Mesendoderm (in vitro differentiated cells): ENCODE data around the gene ARHGAP22.

ENCODE experiments used
- DNase-seq: peaks from one replicate; pipeline ENCODE4 v3.0.0; 2013
- H2AK5ac ChIP-seq: 2 replicates; pipeline ENCODE4 v1.6.1; 2013; ENCODE audit warnings: low read length, inconsistent platforms
- H2BK120ac ChIP-seq: 2 replicates; pipeline ENCODE4 v1.6.1; 2013; ENCODE audit warnings: low read depth, mild to moderate bottlenecking, low read length, moderate library complexity, mixed read lengths
- H2BK15ac ChIP-seq: replicated peaks from 2 replicates; pipeline ENCODE4 v1.6.1; 2013; ENCODE audit warnings: low read depth, mild to moderate bottlenecking, moderate library complexity
- H2BK5ac ChIP-seq: 2 replicates; pipeline ENCODE4 v1.6.1; 2013; ENCODE audit warnings: low read length, inconsistent platforms
- H3K18ac ChIP-seq: 2 replicates; pipeline ENCODE4 v1.6.1; 2013; ENCODE audit warnings: mild to moderate bottlenecking, low read length, mixed read lengths
- H3K23ac ChIP-seq: one replicate; pipeline ENCODE4 v1.6.1; 2013; ENCODE audit warnings: low read length
- H3K27ac ChIP-seq: 2 replicates; pipeline ENCODE4 v1.5.1; 2013; ENCODE audit warnings: low read depth, mild to moderate bottlenecking, inconsistent platforms, low read length, moderate library complexity
- H3K27me3 ChIP-seq: 2 replicates; pipeline ENCODE4 v1.6.1; 2013; ENCODE audit warnings: low read length, control low read depth, mild to moderate bottlenecking, inconsistent platforms; ENCODE audit not compliant: insufficient read depth, poor library complexity
- H3K36me3 ChIP-seq: 2 replicates; pipeline ENCODE4 v1.6.1; 2013; ENCODE audit warnings: low read length, inconsistent platforms; ENCODE audit not compliant: control insufficient read depth, insufficient read depth
- H3K4ac ChIP-seq: one replicate; pipeline ENCODE4 v1.6.1; 2013; ENCODE audit warnings: low read depth, mild to moderate bottlenecking, low read length, moderate library complexity
- H3K4me1 ChIP-seq: 2 replicates; pipeline ENCODE4 v1.6.1; 2013; ENCODE audit warnings: low read depth, low read length, inconsistent platforms; ENCODE audit not compliant: control insufficient read depth
- H3K4me2 ChIP-seq: 2 replicates; pipeline ENCODE4 v1.6.1; 2013; ENCODE audit warnings: low read length
- H3K4me3 ChIP-seq: 2 replicates; pipeline ENCODE4 v1.5.1; 2013; ENCODE audit warnings: mild to moderate bottlenecking, low read length
- H3K56ac ChIP-seq: one replicate; pipeline ENCODE4 v1.6.1; 2013; ENCODE audit warnings: low read length
- H3K79me1 ChIP-seq: 2 replicates; pipeline ENCODE4 v1.6.1; 2013; ENCODE audit warnings: low read length, inconsistent platforms
- H3K79me2 ChIP-seq: 2 replicates; pipeline ENCODE4 v1.6.1; 2013; ENCODE audit warnings: mild to moderate bottlenecking, low read length; ENCODE audit not compliant: control insufficient read depth, insufficient read depth
- H3K9ac ChIP-seq: 2 replicates; pipeline ENCODE4 v1.6.1; 2013; ENCODE audit warnings: low read length, inconsistent platforms
- H4K5ac ChIP-seq: one replicate; pipeline ENCODE4 v1.6.1; 2013; ENCODE audit warnings: low read length
- H4K8ac ChIP-seq: one replicate; pipeline ENCODE4 v1.6.1; 2013; ENCODE audit warnings: low read depth, mild to moderate bottlenecking, control low read depth, low read length, moderate library complexity
- WGBS: extraction: QIAGEN DNeasy Blood & Tissue Kit; methylation state at CpG from one replicate; pipeline ENCODE4 v1.1.7; 2013; ENCODE audit warnings: low lambda C conversion rate, missing lambda C conversion rate; ENCODE audit not compliant: insufficient coverage; ENCODE audit errors: extremely low coverage; 5-methylcytosine and 5-hydroxymethylcytosine counted together

ARHGAP22 gene

DNA sequence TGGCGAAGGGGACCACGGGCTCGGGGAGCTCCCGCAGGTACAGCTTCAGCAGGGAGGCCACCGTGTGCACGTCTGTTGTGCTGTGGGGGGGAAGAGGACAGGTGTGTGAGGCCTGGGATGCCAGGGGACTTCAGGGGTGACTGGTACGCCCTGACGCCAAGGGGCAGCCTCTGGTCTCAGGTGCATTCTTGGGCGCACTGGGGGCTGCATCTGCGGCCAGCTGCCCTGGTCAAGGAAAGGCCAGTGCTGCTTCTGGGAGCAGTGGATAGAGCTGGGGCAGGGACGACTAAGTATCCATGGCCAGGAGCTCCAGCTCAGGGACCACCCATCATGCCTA, 149.8 kb downstream of the ARHGAP22 start:
- Histone ChIP-seq H2BK5ac (no peak overlapping the region), H3K36me3 (no peaks in the 10 kb centered on the region), H3K4me3 (no peak overlapping the region), H2BK120ac (no peak overlapping the region), H3K4me2 (no peak overlapping the region), H3K27me3 (no peaks in the 10 kb centered on the region), H3K79me2 (no peaks in the 10 kb centered on the region), H2BK15ac (no peak overlapping the region), H2AK5ac (no peak overlapping the region), H3K23ac (no peak overlapping the region), H3K27ac (no peak overlapping the region), H3K79me1 (no peaks in the 10 kb centered on the region), H3K9ac (no peak overlapping the region), H4K8ac (no peak overlapping the region), H4K5ac (no peak overlapping the region), H3K56ac (no peak overlapping the region), H3K18ac (no peak overlapping the region), H3K4me1 (no peaks in the 10 kb centered on the region), H3K4ac (no peak overlapping the region)
- WGBS, result no CpG with 5 or more reads among the region's 11 CpGs
- no peak for DNase-seq

GRCh38 chr10:48454302-48455054, 150.4 kb downstream of the ARHGAP22 start:
- Histone ChIP-seq H4K5ac (no peak overlapping the region), H2AK5ac (no peak overlapping the region), H4K8ac (no peak overlapping the region), H3K4me2 (no peak overlapping the region), H3K4me3 (no peak overlapping the region), H2BK5ac (no peak overlapping the region), H3K27me3 (no peaks in the 10 kb centered on the region), H2BK15ac (no peak overlapping the region), H3K36me3 (no peaks in the 10 kb centered on the region), H3K4ac (no peak overlapping the region), H3K56ac (no peak overlapping the region), H3K79me1 (no peaks in the 10 kb centered on the region), H3K4me1 (no peaks in the 10 kb centered on the region), H3K18ac (no peak overlapping the region), H2BK120ac (no peak overlapping the region), H3K9ac (no peak overlapping the region), H3K23ac (no peak overlapping the region), H3K27ac (no peak overlapping the region), H3K79me2 (no peaks in the 10 kb centered on the region)
- WGBS, result no CpG with 5 or more reads among the region's 12 CpGs
- peak; percentile 49 for DNase-seq

GRCh38 chr10:48453451-48454301, 151.2 kb downstream of the ARHGAP22 start:
- H3K4me1 ChIP-seq, result no peaks in the 10 kb centered on the region
- no peak overlapping the region for H3K56ac ChIP-seq
- no peak overlapping the region for H3K23ac ChIP-seq
- H4K8ac ChIP-seq, result no peak overlapping the region
- no CpG with 5 or more reads among the region's 19 CpGs for WGBS
- DNase-seq, result no peak
- H3K79me1 ChIP-seq, result no peaks in the 10 kb centered on the region
- no peak overlapping the region for H3K4me3 ChIP-seq
- H3K4ac ChIP-seq, result no peak overlapping the region
- no peak overlapping the region for H2BK5ac ChIP-seq
- H3K4me2 ChIP-seq, result no peak overlapping the region
- H3K36me3 ChIP-seq, result no peaks in the 10 kb centered on the region
- H3K79me2 ChIP-seq, result no peaks in the 10 kb centered on the region
- H3K9ac ChIP-seq, result no peak overlapping the region
- H3K27ac ChIP-seq, result no peak overlapping the region
- no peaks in the 10 kb centered on the region for H3K27me3 ChIP-seq
- H2AK5ac ChIP-seq, result no peak overlapping the region
- H2BK15ac ChIP-seq, result no peak overlapping the region
- no peak overlapping the region for H3K18ac ChIP-seq
- no peak overlapping the region for H4K5ac ChIP-seq
- H2BK120ac ChIP-seq, result no peak overlapping the region

DNA sequence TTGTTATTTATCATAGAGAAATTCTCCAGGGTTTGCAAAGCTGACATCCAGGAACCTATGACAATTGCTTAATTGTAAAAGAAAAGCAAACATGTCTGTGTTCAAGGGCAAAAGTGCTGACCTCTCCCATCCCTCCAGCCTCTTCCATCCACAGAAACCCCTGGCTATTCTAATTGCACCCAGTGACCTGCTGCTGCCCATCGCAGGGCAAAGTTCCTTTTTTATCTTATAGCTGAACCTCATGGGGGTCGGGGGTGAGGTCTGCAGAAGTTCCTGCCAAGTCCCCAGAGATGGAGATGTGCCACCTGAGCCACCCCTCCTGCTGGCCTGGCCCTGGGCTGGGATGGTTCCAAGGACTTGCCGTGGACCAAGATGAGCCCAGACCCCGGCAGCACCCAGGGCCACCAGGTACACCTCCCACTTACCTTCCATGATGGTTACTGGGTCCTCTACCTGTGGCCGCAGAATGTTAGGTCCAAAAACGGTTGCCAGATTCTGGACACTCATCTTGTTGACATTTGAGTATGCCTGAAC, 151.9 kb downstream of the ARHGAP22 start:
- H3K4ac ChIP-seq, result no peak overlapping the region
- no peaks in the 10 kb centered on the region for H3K36me3 ChIP-seq
- H3K79me2 ChIP-seq, result no peaks in the 10 kb centered on the region
- H3K79me1 ChIP-seq, result no peaks in the 10 kb centered on the region
- no CpG with 5 or more reads among the region's 6 CpGs for WGBS
- H3K4me3 ChIP-seq, result no peak overlapping the region
- no peak for DNase-seq
- H3K27me3 ChIP-seq, result no peaks in the 10 kb centered on the region
- H3K23ac ChIP-seq, result no peak overlapping the region
- H3K27ac ChIP-seq, result no peak overlapping the region
- H2BK120ac ChIP-seq, result no peak overlapping the region
- no peaks in the 10 kb centered on the region for H3K4me1 ChIP-seq
- no peak overlapping the region for H4K5ac ChIP-seq
- no peak overlapping the region for H2BK5ac ChIP-seq
- H2BK15ac ChIP-seq, result no peak overlapping the region
- H4K8ac ChIP-seq, result no peak overlapping the region
- no peak overlapping the region for H2AK5ac ChIP-seq
- no peak overlapping the region for H3K4me2 ChIP-seq
- H3K9ac ChIP-seq, result no peak overlapping the region
- no peak overlapping the region for H3K18ac ChIP-seq
- no peak overlapping the region for H3K56ac ChIP-seq

GRCh38 chr10:48451969-48452878, 152.6 kb downstream of the ARHGAP22 start:
- no peak overlapping the region for H3K56ac ChIP-seq
- WGBS, result no CpG with 5 or more reads among the region's 15 CpGs

More at GRCh38 chr10:48451969-48452878, 152.6 kb downstream of the ARHGAP22 start:
- H3K36me3 ChIP-seq, result no peaks in the 10 kb centered on the region
- H3K4me2 ChIP-seq, result no peak overlapping the region
- no peak overlapping the region for H4K5ac ChIP-seq
- H3K27ac ChIP-seq, result no peak overlapping the region
- no peaks in the 10 kb centered on the region for H3K27me3 ChIP-seq
- H3K9ac ChIP-seq, result no peak overlapping the region
- H3K4me1 ChIP-seq, result no peaks in the 10 kb centered on the region
- H3K79me1 ChIP-seq, result no peaks in the 10 kb centered on the region
- H3K18ac ChIP-seq, result no peak overlapping the region
- H2BK5ac ChIP-seq, result no peak overlapping the region
- no peak overlapping the region for H3K23ac ChIP-seq
- no peak overlapping the region for H3K4ac ChIP-seq
- H3K79me2 ChIP-seq, result no peaks in the 10 kb centered on the region
- no peak overlapping the region for H3K4me3 ChIP-seq
- no peak overlapping the region for H2BK120ac ChIP-seq
- H4K8ac ChIP-seq, result no peak overlapping the region
- no peak overlapping the region for H2BK15ac ChIP-seq
- H2AK5ac ChIP-seq, result no peak overlapping the region
- DNase-seq, result no peak
